ENCODE measurements around the gene SLC44A1. TPM values are rescaled to one million over a fixed set of nuclear protein-coding genes. Genes with fewer than 3 reads are reported as not detected.

SLC44A1 gene
- total RNA-seq, 3 donors from 2014 or later = 85.1 to 183 (median 121) TPM

- no peak for ATAC-seq
- Histone ChIP-seq H3K4me3 (no peak overlapping the region), H3K36me3 (ENCODE audit: low read depth) (no peaks in the 10 kb centered on the region)
Observed at GRCh38 chr9:105289305-105289704, 44.9 kb downstream of the SLC44A1 start.

DNA sequence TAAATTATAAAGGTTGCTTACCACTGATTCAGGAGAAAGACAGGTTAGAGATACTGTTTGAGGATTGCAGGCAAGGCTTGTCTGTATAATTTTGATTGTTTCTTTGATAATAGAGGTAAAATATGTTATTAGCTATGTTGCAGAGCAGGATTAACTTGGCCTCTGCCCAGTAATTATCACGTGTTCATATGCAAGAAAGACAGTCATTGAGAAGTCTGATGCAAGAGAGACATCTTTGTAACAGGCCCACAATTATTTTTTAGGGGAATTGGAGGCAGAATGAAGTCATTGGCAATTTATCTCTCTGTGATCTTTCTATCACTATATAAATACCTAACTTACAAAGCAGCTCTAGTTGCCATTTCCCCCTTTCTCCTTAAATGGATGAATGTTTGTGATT is 46.0 kb downstream of the SLC44A1 start:
- H3K4me1 ChIP-seq (ENCODE audit: low read depth) = peaks cover 16% of the 10 kb centered on the region
- TF ChIP-seq, protein P1, sequence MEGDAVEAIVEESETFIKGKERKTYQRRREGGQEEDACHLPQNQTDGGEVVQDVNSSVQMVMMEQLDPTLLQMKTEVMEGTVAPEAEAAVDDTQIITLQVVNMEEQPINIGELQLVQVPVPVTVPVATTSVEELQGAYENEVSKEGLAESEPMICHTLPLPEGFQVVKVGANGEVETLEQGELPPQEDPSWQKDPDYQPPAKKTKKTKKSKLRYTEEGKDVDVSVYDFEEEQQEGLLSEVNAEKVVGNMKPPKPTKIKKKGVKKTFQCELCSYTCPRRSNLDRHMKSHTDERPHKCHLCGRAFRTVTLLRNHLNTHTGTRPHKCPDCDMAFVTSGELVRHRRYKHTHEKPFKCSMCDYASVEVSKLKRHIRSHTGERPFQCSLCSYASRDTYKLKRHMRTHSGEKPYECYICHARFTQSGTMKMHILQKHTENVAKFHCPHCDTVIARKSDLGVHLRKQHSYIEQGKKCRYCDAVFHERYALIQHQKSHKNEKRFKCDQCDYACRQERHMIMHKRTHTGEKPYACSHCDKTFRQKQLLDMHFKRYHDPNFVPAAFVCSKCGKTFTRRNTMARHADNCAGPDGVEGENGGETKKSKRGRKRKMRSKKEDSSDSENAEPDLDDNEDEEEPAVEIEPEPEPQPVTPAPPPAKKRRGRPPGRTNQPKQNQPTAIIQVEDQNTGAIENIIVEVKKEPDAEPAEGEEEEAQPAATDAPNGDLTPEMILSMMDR (IDR thresholded peaks at IDR 0.05) = no peak
- no peak overlapping the region for H3K4me3 ChIP-seq
- no peak for DNase-seq
- no peaks in the 10 kb centered on the region for H3K9me3 ChIP-seq
- no peaks in the 10 kb centered on the region for H3K36me3 ChIP-seq (ENCODE audit: low read depth)
- ATAC-seq = no peak
- intact Hi-C loops (cut with DNase I, micrococcal nuclease) = no loop called here

More at GRCh38 chr9:105289305-105289704, 44.9 kb downstream of the SLC44A1 start:
- H3K9me3 ChIP-seq = no peaks in the 10 kb centered on the region
- DNase-seq = no peak
- TF ChIP-seq, protein P1 (IDR thresholded peaks at IDR 0.05) = no peak
- intact Hi-C loops (cut with DNase I, micrococcal nuclease) = no loop called here
- H3K4me1 ChIP-seq (ENCODE audit: low read depth) = peaks cover 17% of the 10 kb centered on the region

DNA sequence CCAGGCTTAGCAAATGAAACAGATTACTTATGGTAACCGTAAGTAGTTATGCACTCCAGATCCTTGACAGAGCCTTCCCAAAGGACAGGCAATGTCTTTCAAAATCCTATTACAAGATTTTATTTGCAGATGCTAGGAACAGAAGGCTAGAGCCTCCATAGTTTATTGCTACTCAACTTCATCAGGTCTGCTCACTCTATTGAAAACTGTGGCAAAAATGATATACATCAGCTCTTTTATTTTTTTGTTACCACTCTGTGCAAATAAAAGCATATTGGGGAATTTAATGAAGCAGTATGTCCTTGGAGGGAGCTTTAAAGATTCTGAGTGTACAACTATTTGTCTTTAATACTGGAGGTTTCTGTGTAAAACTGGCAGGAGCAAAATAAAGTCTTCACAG is 46.5 kb downstream of the SLC44A1 start:
- TF ChIP-seq, protein P1 (IDR thresholded peaks at IDR 0.05) = no peak
- H3K9me3 ChIP-seq = no peaks in the 10 kb centered on the region
- H3K4me3 ChIP-seq = no peak overlapping the region
- ATAC-seq (no peak), DNase-seq (no peak)
- H3K4me1 ChIP-seq (ENCODE audit: low read depth) = peaks cover 10% of the 10 kb centered on the region
- H3K36me3 ChIP-seq (ENCODE audit: low read depth) = no peaks in the 10 kb centered on the region
- intact Hi-C loops (cut with DNase I, micrococcal nuclease) = no loop called here

GRCh38 chr9:105291422-105291859 is 47.0 kb downstream of the SLC44A1 start:
- ATAC-seq = no peak
- no peak overlapping the region for H3K4me3 ChIP-seq
- peaks cover 10% of the 10 kb centered on the region for H3K4me1 ChIP-seq (ENCODE audit: low read depth)

DNA sequence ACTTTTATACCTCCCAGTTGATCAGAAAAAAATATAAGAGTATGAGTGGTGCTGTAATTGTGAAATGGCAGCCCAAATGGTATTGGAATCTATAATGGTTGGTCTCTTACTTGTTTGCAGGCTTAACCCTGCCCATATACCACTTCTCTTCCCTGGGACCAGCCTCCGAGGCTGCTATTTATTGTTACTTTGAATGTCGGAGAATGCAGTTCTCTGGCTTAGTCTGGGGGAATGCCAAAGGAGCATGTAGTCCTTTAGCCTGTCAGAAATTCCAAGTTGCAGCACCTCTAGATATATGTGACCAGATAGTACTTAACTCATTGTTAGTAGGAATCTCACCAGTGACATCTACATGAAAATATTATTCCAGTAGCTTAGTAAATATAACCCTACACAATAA is 47.5 kb downstream of the SLC44A1 start:
- ATAC-seq = no peak
- no peak overlapping the region for H3K4me3 ChIP-seq
- intact Hi-C loops (cut with DNase I, micrococcal nuclease) = no loop called here
- peaks cover 8% of the 10 kb centered on the region for H3K4me1 ChIP-seq (ENCODE audit: low read depth)
- H3K36me3 ChIP-seq (ENCODE audit: low read depth) = no peaks in the 10 kb centered on the region
- TF ChIP-seq, protein P1 (IDR thresholded peaks at IDR 0.05) = no peak
- DNase-seq = no peak
- no peaks in the 10 kb centered on the region for H3K9me3 ChIP-seq

More at GRCh38 chr9:105291422-105291859, 47.0 kb downstream of the SLC44A1 start:
- intact Hi-C loops (cut with DNase I, micrococcal nuclease) = no loop called here
- DNase-seq = no peak
- H3K9me3 ChIP-seq = no peaks in the 10 kb centered on the region
- TF ChIP-seq, protein P1 (IDR thresholded peaks at IDR 0.05) = no peak
- H3K36me3 ChIP-seq (ENCODE audit: low read depth) = no peaks in the 10 kb centered on the region

- TF ChIP-seq, protein P1 (IDR thresholded peaks at IDR 0.05) = no peak
- intact Hi-C loops (cut with DNase I, micrococcal nuclease) = no loop called here
- H3K36me3 ChIP-seq (ENCODE audit: low read depth) = no peaks in the 10 kb centered on the region
- no peaks in the 10 kb centered on the region for H3K4me1 ChIP-seq (ENCODE audit: low read depth)
- DNase-seq (no peak), ATAC-seq (no peak)
- no peaks in the 10 kb centered on the region for H3K9me3 ChIP-seq
- no peak overlapping the region for H3K4me3 ChIP-seq
Observed at GRCh38 chr9:105293408-105293807, 49.0 kb downstream of the SLC44A1 start.
